GM19324 (cell line): Measurements from ENCODE around the gene RBM42.
"Not testable (repeated sequence)": the region's sequence is repeated elsewhere in the genome, so short reads cannot be mapped to it uniquely, and the experiment has no call there.

Experiments used
- ATAC-seq: cut with Tn5 transposase; IDR thresholded peaks from one replicate; pipeline ENCODE4 v1.9.1; 2021; ENCODE audit warnings: mild to moderate bottlenecking, moderate library complexity; ENCODE audit not compliant: unreplicated experiment, low FRiP score

Gene RBM42

DNA sequence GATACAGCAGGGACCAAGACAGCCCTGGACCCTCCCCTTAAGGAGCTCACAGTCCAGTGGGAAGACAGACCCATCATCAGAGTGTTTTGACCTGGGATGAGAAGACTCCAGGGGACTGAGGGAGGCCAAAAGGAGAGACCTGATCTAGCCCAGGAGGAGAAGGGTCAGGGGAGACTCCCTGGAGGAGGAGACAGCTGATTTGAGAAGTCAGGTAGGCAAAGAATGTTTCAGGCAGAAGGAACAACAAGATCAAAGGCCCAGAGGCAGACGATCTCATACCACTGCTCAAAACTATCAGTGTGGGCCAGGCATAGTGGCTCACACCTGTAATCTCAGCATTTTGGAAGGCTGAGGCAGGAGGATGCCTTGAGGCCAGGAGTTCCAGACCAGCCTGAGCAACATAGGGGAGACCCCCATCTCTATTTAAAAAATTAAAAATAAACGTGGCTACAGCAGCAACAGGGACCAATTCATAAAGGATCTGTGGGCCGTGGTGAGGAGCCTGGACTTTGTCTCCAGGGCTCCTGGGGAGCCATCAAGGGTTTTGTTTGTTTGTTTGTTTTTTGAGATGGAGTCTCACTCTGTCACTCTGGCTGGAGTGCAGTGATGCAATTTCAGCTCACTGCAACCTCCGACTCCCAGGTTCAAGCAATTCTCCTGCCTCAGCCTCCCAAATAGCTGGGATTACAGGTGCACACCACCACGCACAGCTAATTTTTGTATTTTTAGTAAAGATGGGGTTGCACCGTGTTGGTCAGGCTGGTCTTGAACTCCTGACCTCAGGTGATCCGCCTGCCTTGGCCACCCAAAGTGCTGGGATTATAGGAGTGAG, 17.1 kb downstream of the RBM42 start:
- ATAC-seq, result no peak

DNA sequence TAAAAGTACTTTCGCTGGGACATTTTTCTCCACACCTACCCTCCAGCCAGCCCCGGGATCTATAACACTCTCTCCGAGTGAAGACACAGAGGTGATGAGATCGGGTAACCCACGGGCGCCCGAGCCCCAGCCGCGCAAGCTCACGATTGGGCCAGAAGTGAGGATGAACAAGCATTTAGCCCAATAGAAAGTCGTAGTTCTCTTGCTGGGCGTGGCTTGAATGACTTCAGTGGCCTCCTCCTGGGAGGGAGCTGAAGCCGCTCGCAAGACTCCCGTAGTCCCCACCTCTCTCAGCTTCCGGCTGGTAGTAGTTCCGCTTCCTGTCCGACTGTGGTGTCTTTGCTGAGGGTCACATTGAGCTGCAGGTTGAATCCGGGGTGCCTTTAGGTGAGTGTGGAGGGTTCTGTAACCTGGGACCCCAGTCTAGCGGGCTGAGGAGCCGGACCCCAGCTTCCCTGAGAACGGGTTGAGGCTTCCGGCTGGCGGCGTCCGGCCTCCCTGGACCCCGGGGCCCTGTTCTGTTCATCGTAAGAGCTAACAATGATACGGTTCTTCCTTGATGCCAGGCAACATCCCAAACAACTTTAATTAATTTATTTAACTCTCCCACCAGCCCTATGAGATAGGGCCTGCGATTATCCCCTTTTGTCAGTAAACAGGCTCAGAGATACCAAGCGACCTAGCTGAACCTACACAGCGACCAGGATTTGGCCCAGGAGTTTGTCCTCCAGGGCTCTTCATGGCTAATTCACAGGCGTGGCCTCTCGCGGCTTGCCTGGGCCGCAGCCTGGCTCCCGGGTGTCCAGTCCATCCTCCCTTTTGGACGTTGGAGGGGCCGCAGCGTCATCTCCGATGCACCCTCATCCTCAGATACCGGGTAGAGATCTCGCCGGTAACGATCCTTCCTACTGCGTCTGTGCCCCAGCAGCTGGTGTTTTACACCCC, 19.5 kb downstream of the RBM42 start, which contains the start of gene COX6B1:
Gene COX6B1, plus strand, starts transcription at position 307 of the 945 bp plus-strand sequence. CDS start 2,921 bp downstream, outside the sequence.
- peak; percentile 52 for ATAC-seq

DNA sequence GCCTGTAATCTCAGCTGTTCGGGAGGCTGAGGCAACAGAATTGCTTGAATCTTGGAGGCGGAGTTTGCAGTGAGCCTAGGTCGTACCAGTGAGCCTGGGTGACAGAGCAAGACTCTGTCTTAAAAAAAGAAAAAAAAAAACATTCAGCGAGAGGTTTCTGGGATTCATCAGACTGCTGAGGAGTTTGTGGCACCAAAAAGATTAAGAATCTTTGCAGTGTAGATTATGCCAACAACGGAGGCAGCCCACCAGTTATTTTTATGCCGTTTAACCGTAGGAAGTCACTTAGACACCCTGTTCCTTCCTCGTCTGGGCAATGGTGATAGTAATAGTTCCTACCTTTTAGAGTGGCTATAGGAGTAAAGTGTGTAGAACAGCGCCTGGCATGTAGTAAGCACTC, 21.7 kb downstream of the RBM42 start:
- no peak for ATAC-seq

DNA sequence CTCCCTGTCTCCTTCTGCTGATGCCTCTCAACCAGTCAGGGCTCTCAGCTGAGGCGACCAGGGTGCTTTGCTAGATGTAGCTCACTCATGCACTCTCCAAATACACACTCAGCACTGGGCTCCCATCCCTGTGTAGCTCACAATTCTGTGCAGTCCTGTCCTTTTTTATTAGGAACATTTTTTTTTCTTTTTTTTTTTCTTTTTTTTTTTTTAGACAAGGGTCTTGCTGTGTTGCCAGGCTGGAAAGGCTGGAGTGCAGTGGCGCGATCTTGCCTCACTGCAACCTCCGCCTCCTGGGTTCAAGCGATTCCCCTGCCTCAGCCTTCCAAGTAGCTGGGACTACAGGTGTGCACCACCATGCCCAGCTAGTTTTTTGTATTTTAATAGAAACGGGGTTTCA, 26.0 kb downstream of the RBM42 start:
- ATAC-seq, result not testable (repeated sequence)

DNA sequence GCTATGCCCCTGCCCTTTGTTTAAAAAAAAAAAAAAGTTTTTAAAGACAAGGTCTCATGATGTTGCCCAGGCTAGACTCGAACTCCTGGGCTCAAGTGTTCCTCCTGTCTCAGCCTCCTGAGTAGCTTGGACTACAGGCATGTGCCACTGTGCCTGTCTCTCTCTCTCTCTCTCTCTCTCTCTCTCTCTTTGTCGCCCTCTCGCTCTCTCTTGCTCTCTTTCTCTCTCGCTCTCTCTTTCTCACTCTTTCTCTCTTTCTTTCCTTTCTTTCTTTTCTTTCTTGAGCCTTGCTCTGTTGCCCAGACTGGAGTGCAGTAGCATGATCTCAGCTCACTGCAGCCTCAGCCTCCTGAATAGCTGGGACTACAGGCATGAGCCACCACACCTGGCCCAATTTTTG, 26.8 kb downstream of the RBM42 start:
- ATAC-seq, result no peak

DNA sequence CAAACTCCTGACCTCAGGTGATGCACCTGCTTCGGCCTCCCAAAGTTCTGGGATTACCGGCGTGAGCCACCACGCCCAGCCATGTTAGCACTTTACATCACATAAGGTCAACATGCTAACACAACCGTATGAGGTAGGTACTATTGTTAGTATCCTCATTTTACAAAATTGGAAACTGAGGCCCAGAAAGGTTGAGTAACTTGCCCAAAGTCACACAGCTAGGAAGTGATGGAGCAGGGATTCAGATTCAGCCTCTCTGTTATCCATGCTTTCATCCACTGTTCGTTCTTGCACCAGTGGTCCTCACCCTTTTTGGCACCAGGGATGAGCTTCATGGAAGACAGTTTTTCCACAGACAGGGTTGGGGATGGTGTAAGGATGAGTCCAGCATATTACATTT, 27.9 kb downstream of the RBM42 start:
- no peak for ATAC-seq

DNA sequence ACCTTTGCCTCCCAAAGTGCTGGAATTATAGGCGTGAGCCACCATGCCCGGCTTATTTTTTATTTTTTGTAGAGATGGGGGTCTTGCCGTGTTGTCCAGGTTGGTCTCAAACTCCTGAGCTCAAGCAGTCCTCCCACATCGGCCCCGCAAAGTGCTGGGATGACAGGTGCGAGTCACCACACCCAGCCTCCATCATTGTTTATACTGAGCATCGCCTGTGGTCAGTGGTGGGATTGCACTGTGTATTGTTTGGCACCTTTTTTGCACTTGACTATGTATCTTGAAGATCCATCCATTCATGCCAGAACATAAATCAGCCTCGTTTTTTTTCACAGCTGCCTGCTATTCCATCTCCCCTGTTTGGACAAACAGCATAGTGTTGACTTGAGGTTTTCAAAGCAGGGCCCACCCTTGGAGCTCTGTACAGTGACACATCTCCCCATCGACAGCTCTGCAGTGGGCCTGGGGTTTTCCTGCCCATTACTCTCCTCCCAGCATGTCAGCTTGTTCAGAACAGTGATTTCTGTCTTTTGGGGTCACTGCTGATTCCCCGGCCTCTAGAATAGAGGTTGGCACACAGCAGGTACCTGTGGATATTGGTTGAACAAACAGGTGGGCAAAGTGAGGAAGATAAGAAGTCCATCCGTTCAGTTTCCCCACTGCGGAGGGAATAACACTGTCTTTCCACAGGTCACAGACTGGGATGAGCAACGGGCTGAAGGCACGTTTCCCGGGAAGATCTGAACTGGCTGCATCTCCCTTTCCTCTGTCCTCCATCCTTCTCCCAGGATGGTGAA, 29.3 kb downstream of the RBM42 start:
- no peak for ATAC-seq

DNA sequence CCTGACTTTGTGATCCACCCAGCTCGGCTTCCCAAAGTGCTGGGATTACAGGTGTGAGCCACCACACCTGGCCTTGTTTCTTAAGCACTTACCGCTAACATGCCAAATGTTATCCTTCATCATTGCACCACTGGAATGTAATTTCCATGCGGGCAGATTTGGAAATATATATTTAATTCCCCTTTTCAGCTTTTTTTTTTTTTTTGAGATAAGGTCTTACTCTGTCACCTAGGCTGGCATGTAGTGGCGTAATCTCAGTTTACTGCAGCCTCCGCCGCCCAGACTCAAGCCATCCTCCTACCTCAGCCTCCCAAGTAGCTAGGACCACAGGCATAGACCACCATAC, 33.1 kb downstream of the RBM42 start:
- no peak for ATAC-seq

DNA sequence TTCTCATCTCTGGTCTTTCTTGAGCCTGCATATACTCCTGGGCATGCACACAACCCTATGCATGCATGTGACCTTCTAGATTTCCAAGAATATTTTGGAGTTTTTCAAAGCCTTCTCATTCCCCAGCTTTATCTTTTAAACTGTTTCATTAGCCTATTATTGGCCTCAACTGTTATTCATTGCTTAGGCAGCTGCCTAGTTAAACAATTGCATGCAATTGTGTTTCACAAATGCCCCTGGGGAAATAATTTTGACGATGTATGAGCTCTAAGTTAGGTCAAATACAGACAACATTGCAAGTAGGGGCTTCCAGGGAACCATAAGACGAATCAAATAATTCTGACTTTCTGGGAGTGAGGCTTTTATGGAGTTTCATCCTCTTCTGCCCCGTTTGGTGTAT, 35.1 kb downstream of the RBM42 start:
- no peak for ATAC-seq

DNA sequence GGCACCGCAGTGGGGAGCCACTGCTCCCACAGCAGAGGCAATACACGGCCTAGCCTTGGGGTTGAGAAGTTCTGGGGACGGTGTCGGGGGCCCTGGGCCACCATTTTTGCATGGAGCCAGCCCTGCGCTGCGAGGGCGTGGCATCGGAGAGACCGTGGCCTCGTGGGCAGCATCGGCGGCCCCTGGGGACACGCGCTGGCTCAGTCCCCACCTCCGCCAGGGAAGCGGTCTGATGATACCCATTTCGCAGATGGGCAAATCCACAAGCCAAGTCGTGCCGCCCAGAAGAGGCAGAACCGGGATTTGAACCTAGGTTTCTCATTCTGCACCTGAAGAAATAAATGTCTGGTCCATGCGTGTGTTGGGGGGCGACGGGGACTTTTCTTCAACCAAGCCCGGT, 36.3 kb downstream of the RBM42 start:
- no peak for ATAC-seq

DNA sequence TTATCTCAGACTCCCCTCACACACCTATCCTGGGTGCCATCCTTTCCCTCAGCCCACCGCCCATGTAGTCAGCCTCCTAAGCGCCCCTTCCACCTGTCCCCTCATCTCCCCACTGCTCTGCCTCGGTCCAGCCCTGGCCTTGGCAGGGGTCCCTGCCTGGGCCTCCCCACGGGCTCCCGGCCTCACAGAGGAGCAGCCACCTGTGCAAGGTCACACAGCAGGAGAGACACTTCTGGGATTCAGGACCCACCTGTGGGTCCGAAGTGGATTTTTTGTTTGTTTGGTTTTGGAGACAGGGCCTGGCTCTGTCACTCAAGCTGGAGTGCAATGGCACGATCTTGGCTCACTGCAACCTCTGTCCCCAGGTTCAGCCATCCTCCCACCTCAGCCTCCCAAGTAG, 36.8 kb downstream of the RBM42 start:
- ATAC-seq, result no peak

DNA sequence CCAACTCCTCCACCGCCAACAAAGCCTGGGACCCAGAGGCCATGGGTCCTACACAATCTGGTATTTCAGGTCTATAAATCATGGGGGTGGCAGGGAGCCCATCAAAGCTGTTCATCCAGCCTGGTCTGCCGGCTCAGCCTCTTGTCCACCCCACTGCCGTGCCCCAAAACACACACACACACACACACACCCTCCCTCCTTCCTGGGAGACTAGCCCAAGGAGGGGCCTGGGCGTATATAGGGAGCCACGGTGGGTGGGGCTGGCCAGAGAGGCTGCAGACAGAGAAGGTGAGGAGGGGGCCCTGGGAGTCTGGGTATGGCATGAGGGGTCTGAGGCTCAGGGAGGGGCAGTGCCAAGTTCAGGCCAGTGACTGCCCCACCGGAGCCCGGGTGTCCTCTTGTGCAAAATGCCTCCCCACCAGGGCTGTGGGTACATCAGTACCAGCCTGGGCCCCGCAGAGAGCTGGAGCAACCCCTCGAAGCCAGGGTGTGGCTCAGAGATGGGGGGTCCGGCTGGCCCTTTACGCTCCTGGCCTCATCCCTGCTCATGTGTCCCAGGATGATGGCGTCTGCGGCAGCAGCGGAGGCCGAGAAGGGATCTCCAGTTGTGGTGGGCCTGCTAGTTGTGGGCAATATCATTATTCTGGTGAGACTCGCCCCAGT, 37.5 kb downstream of the RBM42 start, which contains the start of gene UPK1A:
Gene UPK1A, plus strand, starts transcription at position 267 of the 663 bp plus-strand sequence. Its CDS starts 296 bp downstream, at position 563.
- no peak for ATAC-seq

DNA sequence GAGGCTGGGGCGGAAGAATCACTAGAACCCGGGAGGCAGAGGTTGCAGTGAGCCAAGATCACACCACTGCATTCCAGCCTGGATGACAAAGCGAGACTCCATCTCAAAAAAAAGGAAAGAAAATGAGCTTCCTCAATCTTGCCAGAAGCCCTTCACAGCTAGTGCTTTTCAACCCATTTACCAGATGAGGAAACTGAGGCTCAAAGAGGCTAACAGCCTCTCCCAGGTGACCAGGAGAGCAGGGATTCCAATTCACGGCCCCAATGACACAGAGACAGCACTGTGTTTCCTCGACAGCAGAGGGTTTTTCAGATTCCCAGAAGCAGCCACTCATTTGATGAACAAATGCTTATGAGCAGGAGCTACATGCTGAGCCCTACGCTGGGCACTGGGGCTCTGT, 40.7 kb downstream of the RBM42 start:
- no peak for ATAC-seq

DNA sequence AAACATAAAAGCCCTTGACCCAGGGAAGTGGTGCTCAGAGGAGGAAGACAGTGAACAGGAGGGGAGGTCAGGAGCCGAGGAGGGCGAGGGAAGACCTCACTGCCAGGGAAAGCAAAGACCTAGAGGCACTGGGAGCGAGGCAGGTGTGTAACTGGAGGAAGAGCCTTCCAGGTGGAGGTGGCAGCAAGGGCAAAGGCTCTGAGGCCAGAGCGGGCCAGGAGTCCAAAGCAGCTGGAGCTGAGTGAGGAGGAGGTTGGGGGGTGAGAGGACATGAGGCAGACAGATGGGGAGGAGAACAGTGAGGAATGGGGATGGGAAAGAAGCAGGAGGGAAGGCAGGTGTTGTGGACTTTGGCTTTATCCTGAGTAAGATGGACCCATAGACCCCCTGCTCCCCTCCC, 41.1 kb downstream of the RBM42 start:
- no peak for ATAC-seq

DNA sequence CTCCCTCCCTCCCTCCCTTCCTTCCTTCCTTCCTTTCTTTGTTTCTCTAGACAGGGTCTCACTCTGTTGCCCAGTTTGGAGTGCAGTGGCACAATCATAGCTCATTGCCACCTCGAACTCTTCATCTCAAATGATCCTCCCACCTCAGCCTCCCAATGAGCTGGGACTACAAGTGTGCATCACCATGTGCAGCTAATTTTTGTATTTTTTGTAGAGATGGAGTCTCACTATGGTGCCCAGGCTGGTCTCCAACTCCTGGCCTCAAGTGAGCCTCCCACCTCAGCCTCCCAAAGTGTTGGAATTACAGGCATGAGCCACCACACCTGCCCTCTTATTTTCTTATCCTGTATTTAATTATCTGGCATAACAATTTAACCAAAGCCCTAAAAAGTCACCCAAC, 41.9 kb downstream of the RBM42 start:
- ATAC-seq, result no peak

DNA sequence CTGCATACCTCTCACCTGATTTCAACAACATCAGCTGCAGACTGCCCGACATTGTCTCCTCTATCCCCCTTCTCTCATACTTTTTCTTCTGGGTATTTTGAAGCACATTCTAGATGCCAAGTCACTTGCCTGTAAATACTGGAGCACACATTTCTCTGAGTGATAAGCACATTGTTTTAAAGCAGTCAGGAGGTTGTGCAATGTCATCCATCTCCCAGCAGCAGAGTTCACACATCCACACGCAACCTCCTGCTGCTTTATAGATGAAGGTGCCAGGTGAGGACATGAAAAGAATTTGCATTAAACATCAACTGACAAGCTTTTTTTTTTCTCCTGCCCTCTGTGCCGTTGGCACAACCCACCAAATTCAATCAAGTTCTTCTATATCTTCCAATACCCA, 43.0 kb downstream of the RBM42 start:
- ATAC-seq, result no peak

DNA sequence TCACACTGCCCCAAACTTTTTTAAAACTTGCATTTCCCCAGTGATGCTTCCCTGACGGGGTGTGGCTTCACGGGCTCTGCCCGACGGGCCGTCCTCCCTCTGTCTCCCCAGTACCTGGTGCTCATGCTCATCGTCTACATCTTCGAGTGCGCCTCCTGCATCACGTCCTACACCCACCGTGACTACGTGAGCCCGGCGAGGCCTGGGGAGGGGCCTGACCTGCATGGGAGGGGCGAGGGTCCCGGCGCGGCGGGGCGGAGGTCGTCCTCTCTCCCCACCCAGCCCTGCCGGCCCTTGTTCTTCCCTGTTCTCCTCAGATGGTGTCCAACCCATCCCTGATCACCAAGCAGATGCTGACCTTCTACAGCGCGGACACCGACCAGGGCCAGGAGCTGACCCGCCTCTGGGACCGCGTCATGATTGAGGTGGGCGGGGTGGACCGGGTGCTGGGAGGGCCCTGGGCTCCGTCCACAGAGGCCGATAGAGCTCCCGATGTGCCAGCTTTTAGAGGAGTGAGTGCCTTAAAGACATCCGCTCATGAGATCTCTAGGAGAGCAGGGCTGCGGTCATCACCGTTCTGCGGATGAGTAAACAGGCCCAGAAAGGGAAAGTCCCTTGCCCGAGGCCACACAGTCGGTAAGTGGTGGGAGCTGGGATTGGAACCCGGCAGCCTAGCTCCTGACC, 44.4 kb downstream of the RBM42 start:
- ATAC-seq, result no peak

DNA sequence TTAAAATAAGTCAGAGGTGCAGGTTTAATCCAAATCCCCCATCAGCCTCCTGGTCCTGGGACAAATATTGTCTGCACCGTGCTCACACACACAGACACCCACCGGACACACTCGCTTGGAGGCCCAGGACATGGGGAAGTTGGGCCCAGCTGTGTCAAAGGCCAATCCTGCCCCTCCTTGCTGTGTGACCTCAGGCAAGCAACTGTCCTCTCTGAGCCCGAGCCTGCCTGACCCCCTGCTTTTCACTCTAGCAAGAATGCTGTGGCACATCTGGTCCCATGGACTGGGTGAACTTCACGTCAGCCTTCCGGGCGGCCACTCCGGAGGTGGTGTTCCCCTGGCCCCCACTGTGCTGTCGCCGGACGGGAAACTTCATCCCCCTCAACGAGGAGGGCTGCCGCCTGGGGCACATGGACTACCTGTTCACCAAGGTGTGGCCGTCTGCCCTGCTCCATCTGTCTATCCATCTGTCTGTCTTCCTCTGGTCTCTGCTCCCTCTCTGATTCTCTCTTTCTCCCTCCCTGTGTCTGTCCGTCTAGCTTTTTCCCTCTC, 46.8 kb downstream of the RBM42 start:
- no peak for ATAC-seq
